Ovary (tissue), 3 donors: ENCODE measurements around the gene TBC1D5.

ENCODE experiments used
- CTCF ChIP-seq, 3 donors: fragments of 450-650 bp in 2 of 3; fragments of 200-600 bp in 1 of 3; IDR thresholded peaks; one replicate each; pipeline versions ENCODE4 v1.5.1 to v1.8.0; 2016 to 2022; ENCODE audit warnings: antibody characterized with exemption in 3 of 3, mild to moderate bottlenecking in 1 of 3
- EP300 ChIP-seq: sonication (generic); formaldehyde crosslinking; IDR thresholded peaks from one replicate; pipeline ENCODE4 v1.6.1; 2017; ENCODE audit warnings: antibody characterized with exemption
- POLR2A ChIP-seq: fragments of 450-650 bp; IDR thresholded peaks from one replicate; pipeline ENCODE4 v1.6.1; 2017; ENCODE audit warnings: antibody characterized with exemption, mild to moderate bottlenecking, moderate library complexity
- donor health status: DM: no; HTN: no; CAD: no.

GRCh38 chr3:17342119-17342518 lies 400.3 kb downstream of the TBC1D5 start:
- TF ChIP-seq CTCF (IDR thresholded peaks at IDR 0.05) (no peak), EP300 (no peak), POLR2A (no peak)
